GM18907 (cell line): Measurements from ENCODE around the gene ZNF530.
A peak's percentile ranks its signal among the peaks of the same experiment; 100 is the strongest.

Source experiments
- ATAC-seq: cut with Tn5 transposase; IDR thresholded peaks from one replicate; pipeline ENCODE4 v1.9.1; 2021; ENCODE audit warnings: mild to moderate bottlenecking, moderate library complexity; ENCODE audit not compliant: unreplicated experiment

ZNF530 gene

GRCh38 chr19:57599761-57600383 lies at the start of gene ZNF530:
ZNF530 (plus strand) TSS chr19:57599885; CDS start chr19:57604346, 4,461 bp downstream.
- ATAC-seq = peak; percentile 93

GRCh38 chr19:57552432-57552831 lies 47.3 kb upstream of the ZNF530 start:
- ATAC-seq = no peak

GRCh38 chr19:57557659-57558058 lies 42.0 kb upstream of the ZNF530 start:
- ATAC-seq = no peak

- no peak for ATAC-seq
Measured at GRCh38 chr19:57558525-57558924, 41.2 kb upstream of the ZNF530 start.

DNA sequence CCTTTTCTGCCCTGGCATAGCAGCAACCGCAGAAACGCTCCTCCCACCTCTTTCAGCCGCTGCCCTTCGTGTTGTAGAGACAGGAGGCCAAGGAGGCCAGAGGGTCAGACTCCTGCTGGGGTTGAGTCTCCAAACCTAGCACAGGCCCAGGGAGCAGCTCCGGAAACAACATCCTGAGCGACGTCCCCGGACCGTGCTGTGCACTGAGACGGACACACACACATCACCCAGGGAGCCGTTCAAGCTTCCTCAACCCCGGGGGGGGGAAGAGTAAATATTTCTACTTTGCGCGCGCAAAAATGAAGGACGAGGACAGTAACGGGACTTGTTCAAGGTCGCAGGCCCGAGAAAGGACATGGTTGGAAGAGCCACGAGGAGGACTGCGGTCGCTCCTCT lies 40.7 kb upstream of the ZNF530 start:
- peak; percentile 38 for ATAC-seq

DNA sequence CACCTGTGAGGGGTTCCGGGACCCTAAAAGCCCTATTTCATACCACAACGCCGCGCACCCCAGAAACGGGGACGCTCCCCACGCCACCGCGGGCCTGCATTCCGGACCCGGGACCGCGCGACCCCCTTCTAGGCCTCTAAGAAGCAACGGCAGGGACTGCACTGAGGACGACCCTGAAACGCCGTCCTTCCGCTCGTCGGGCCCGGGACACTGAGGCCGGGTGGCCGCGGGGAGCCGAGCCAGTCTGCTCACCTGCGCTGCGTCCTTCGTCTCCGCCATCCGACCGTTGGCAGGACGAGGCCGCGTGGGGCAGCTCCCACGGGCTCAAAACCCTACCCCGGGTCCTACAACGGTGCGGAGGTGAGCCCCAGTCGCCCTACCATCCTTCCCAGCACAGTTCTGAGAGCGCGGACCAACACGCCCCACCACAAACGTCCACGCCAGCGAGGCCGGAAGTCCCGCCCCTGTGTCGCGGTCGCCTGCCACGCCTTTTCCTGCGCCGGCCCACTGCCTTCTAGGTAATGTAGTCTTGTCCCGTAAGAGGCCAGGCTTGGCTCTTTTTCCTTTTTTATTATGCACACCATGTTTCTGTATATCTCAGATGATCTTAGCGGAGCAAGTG lies 40.2 kb upstream of the ZNF530 start, which contains the start of gene ZNF550:
Gene ZNF550, minus strand, starts transcription at position 460 of the 622 bp plus-strand sequence. Its CDS starts 181 bp downstream, at position 279.
- peak; percentile 94 for ATAC-seq

DNA sequence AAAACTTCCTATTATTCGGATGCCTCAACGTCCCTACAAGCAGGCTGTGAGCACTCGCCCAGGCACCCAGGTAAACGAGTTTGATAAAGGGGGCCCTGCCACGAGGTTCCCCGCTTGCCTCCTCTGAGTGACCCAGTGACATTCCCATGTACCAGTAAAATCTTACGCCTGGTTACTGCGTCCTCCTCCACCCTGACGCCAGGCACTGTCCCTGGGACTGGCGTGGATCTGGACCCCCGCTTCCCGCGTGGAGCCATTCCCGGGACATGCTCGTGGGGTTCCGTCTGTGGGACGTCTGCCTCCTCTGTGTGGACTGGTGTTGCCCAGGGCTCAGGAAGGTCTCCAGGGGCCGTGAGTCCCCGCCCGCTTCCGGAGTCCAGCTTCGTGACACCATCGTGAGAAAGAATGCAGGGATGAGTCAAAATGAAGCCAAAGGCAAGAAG lies 39.6 kb upstream of the ZNF530 start:
- peak; percentile 19 for ATAC-seq

DNA sequence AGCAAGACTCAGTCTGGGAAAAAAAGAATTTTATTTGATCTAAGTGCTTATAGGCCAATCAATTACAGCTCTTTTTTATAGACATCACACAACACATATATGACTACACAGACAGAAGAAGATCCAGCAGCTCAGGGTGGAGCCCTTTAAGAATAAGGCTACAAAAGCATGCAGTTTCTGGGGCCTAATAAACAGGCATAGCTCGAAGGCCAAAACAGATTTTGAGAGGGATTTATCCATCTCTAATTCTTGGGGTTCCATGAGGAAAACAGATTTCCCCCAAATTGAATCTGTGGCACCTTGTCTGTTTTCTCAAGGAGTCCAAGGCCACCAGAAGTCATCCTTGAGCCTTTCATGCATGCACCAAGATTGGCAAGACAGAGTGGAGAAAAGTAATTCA lies 36.1 kb upstream of the ZNF530 start:
- no peak for ATAC-seq

DNA sequence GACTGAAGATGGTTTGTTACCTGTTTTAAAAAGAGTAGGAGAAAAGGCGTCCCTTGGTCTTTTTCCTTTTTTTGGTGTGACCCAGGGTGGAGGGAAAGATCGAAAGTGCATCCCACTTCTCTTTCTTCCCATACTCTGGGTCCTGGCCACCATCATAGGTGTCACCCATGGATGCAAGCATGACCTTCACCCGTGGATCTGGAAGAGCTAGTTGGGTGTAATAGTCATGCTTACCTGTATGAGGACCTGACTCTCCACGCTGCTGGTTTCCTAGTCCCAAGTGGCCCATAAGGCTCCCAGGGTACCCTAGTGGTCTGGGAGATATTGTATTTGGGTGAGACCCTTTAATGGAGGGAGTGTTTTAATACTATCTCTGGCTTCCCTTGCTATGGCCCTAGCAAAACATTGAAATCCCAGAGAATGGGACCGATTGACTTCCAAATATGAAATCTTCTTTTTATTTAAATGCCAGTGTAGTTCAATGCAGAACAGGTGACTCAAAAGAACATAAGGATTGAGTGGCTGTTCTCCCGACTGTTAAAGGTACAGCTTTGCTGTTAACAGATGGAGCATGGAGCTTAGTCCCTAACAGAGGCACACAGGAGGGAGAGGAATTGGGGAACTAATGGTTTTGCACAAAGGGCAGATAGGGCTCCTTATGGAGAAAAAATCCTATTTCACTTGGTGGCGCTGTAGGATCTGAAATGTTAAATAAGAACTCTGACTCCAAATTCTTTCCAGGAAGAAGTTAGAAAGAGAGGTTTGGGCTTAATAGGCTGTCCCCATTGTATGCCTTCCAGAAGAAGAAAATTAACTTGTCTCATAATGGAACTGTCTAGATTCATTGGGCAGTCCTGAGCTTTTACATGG lies 33.1 kb upstream of the ZNF530 start:
- ATAC-seq = no peak

DNA sequence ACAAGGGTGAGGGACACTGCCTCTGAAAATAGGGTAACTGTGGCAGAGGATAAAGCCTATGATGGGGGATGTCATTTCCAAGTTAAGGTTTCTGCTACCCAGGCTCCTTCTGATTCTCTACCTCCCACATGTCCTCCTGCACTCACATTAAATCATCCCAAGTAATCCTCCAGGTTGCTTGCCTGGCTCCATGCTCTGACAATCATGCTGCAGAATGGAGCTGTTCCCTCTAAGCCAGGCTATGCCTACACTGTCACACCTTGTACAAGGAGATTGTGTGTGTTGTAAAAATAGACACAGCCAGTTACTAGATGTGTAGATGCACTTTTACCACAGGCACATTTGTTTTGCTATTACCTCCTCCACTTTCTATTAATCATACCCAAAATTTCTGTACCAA lies 29.0 kb upstream of the ZNF530 start:
- ATAC-seq = no peak

- no peak for ATAC-seq
Measured at GRCh38 chr19:57572415-57572947, 27.2 kb upstream of the ZNF530 start.

GRCh38 chr19:57576661-57577060 lies 23.0 kb upstream of the ZNF530 start:
- ATAC-seq = no peak

GRCh38 chr19:57578487-57579205 lies 21.0 kb upstream of the ZNF530 start, which contains the start of gene ZNF416:
ZNF416 (minus strand) TSS chr19:57578911; CDS start chr19:57578704, 207 bp downstream.
- ATAC-seq = peak; percentile 94

DNA sequence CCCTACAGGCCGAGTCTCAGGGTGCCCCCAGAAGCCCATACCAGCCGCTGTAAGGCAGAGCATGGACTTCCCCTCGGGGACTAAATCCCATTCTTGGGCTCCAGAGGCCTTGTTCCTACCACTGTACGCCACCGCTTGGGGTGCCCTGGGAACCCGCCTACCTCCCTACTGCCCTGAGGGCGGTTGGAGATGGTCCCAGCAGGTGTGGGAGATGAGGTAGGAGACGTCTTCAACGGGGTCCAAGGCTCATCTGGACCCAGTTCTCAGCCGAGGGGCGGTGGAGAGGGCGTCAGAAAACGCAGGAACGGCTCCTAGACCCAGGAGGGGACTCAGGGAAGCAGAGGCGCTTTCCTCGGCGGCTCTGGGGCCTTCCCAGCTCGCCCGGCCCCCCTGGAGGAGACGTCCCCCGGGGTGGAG lies 16.6 kb upstream of the ZNF530 start:
- no peak for ATAC-seq

- ATAC-seq = peak; percentile 82
Measured at GRCh38 chr19:57583521-57584416, 15.9 kb upstream of the ZNF530 start, which contains the start of gene ZIK1. ZIK1 (plus strand) TSS chr19:57584145; CDS start chr19:57584357, 212 bp downstream.

DNA sequence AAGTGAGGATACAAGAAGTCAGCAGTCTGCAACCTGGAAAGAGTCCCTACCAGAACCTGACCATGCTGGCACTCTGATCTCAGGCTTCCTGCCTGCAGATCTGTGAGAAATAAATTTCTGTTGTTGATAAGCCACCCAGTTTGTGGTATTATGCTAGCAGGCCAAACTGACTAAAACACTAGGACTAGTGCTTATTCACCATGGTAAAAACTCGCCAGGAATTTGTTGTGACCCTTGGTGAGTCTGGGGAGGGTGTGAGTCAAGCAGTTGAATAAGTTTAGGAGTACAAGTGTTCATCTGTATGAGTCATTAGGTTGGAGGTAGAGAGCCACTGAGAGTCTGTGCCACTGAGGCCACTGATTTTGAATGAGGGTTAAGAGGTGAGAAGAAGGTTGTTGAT lies 12.2 kb upstream of the ZNF530 start:
- no peak for ATAC-seq

- ATAC-seq = peak; percentile 25
Measured at GRCh38 chr19:57599377-57599760, 316 bp upstream of the ZNF530 start.

DNA sequence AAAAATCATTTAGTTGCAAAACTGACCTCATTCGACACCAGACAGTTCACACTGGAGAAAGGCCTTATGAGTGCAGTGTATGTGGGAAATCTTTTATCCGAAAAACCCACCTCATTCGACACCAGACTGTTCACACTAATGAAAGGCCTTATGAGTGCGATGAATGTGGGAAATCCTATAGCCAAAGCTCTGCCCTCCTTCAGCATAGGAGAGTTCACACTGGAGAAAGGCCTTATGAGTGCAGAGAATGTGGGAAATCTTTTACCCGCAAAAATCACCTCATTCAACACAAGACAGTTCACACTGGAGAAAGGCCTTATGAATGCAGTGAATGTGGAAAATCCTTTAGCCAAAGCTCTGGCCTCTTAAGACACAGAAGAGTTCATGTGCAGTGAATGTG lies 7.2 kb downstream of the ZNF530 start:
- no peak for ATAC-seq

DNA sequence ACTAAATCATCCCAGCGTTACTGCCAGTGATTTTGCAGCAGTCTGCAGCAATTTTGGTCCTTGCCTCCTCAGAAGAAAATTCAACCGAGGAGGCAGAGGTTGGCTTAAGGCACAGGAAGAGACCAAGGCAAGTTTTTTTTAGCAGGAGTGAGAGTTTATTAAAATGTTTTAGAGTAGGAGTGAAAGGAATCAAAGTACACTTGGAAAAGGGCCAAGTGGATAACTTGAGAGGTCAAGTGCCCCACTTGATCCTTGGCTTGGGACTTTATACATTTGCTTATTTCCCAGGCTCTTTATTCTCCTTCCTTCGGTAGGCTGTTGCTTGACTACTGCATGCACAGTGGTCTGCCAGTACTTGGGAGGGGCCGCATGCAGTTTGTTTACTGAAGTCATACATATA lies 11.4 kb downstream of the ZNF530 start:
- ATAC-seq = no peak
